Measurements from ENCODE around the gene ANXA4. TPM values are rescaled to one million over a fixed set of nuclear protein-coding genes. Genes with fewer than 3 reads are reported as not detected.
"Not testable (repeated sequence)": the region's sequence is repeated elsewhere in the genome, so short reads cannot be mapped to it uniquely, and the experiment has no call there.

ANXA4 gene
- total and polyA plus RNA-seq, 4 donors, result 75.0 to 170 (median 93.6) TPM

GRCh38 chr2:69770193-69770702 lies 28.3 kb downstream of the ANXA4 start:
- DNase-seq (no peak), ATAC-seq (ENCODE audit: insufficient read depth, low FRiP score) (peak; percentile 73)
- no peak for TF ChIP-seq CTCF (IDR thresholded peaks at IDR 0.05; ENCODE audit: control extremely low read depth, extremely low read depth)
- H3K9ac ChIP-seq (ENCODE audit: insufficient read depth in 1 of 2, low read length in 2 of 2), result no peak overlapping the region
- peak overlapping the region in 1 of 2 donors; percentile 66 for H3K27ac ChIP-seq (ENCODE audit: low read depth in 1 of 2, low read length in 1 of 2)
- peaks cover 0 to 2% (median 0%) of the 10 kb centered on the region in 4 donors for H3K36me3 ChIP-seq (ENCODE audit: control insufficient read depth in 4 of 4, insufficient read depth in 4 of 4, low read length in 4 of 4)
- no peaks in the 10 kb centered on the region for H3K27me3 ChIP-seq (ENCODE audit: control insufficient read depth in 3 of 3, insufficient read depth in 3 of 3, low read length in 2 of 3)
- 68 to 78% methylated on average over 5 of the region's 5 CpGs for WGBS, 2 donors
- no peak overlapping the region for H3K4me3 ChIP-seq
- no peaks in the 10 kb centered on the region for H3K9me3 ChIP-seq (ENCODE audit: control insufficient read depth in 4 of 4, insufficient read depth in 3 of 4, low read length in 3 of 4)
- peaks cover 1 to 29% (median 17%) of the 10 kb centered on the region in 5 donors for H3K4me1 ChIP-seq (ENCODE audit: control insufficient read depth in 5 of 5, insufficient read depth in 5 of 5, low read length in 5 of 5)

- ATAC-seq (ENCODE audit: insufficient read depth, low FRiP score) (no peak), DNase-seq (no peak)
- no peak for TF ChIP-seq CTCF (IDR thresholded peaks at IDR 0.05; ENCODE audit: control extremely low read depth, extremely low read depth)
- 88 to 92% methylated on average over 10 of the region's 10 CpGs for WGBS, 2 donors
- H3K9me3 ChIP-seq (ENCODE audit: control insufficient read depth in 4 of 4, insufficient read depth in 3 of 4, low read length in 3 of 4), result no peaks in the 10 kb centered on the region
- H3K36me3 ChIP-seq (ENCODE audit: control insufficient read depth in 4 of 4, insufficient read depth in 4 of 4, low read length in 4 of 4), result peaks cover 0 to 2% (median 0%) of the 10 kb centered on the region in 4 donors
- H3K4me1 ChIP-seq (ENCODE audit: control insufficient read depth in 5 of 5, insufficient read depth in 5 of 5, low read length in 5 of 5), result peaks cover 5 to 29% (median 17%) of the 10 kb centered on the region in 5 donors
- no peak overlapping the region for H3K9ac ChIP-seq (ENCODE audit: insufficient read depth in 1 of 2, low read length in 2 of 2)
- no peaks in the 10 kb centered on the region for H3K27me3 ChIP-seq (ENCODE audit: control insufficient read depth in 3 of 3, insufficient read depth in 3 of 3, low read length in 2 of 3)
- no peak overlapping the region for H3K4me3 ChIP-seq
- peak overlapping the region in 1 of 2 donors; percentile 66 for H3K27ac ChIP-seq (ENCODE audit: low read depth in 1 of 2, low read length in 1 of 2)
Observed at GRCh38 chr2:69770747-69771146, 28.8 kb downstream of the ANXA4 start.

GRCh38 chr2:69771461-69771860 lies 29.5 kb downstream of the ANXA4 start:
- Histone ChIP-seq H3K36me3 (ENCODE audit: control insufficient read depth in 4 of 4, insufficient read depth in 4 of 4, low read length in 4 of 4) (peaks cover 0 to 2% (median 0%) of the 10 kb centered on the region in 4 donors), H3K9me3 (ENCODE audit: control insufficient read depth in 4 of 4, insufficient read depth in 3 of 4, low read length in 3 of 4) (peaks cover 0 to 2% (median 0%) of the 10 kb centered on the region in 4 donors), H3K9ac (ENCODE audit: insufficient read depth in 1 of 2, low read length in 2 of 2) (peak overlapping the region in 1 of 2 donors; percentile 5), H3K27me3 (ENCODE audit: control insufficient read depth in 3 of 3, insufficient read depth in 3 of 3, low read length in 2 of 3) (no peaks in the 10 kb centered on the region), H3K4me1 (ENCODE audit: control insufficient read depth in 5 of 5, insufficient read depth in 5 of 5, low read length in 5 of 5) (peaks cover 5 to 28% (median 17%) of the 10 kb centered on the region in 5 donors), H3K27ac (ENCODE audit: low read depth in 1 of 2, low read length in 1 of 2) (no peak overlapping the region), H3K4me3 (no peak overlapping the region)
- ATAC-seq (ENCODE audit: insufficient read depth, low FRiP score) (no peak), DNase-seq (no peak)
- TF ChIP-seq CTCF (IDR thresholded peaks at IDR 0.05; ENCODE audit: control extremely low read depth, extremely low read depth), result no peak
- 93 to 100% methylated on average over 1 of the region's 1 CpG for WGBS, 2 donors

- peaks cover 0 to 2% (median 0%) of the 10 kb centered on the region in 4 donors for H3K9me3 ChIP-seq (ENCODE audit: control insufficient read depth in 4 of 4, insufficient read depth in 3 of 4, low read length in 3 of 4)
- DNase-seq (peak in 1 of 3 donors; percentile 45), ATAC-seq (ENCODE audit: insufficient read depth, low FRiP score) (peak; percentile 29)
- H3K27me3 ChIP-seq (ENCODE audit: control insufficient read depth in 3 of 3, insufficient read depth in 3 of 3, low read length in 2 of 3), result no peaks in the 10 kb centered on the region
- peaks cover 0 to 1% (median 0%) of the 10 kb centered on the region in 4 donors for H3K36me3 ChIP-seq (ENCODE audit: control insufficient read depth in 4 of 4, insufficient read depth in 4 of 4, low read length in 4 of 4)
- no peak overlapping the region for H3K4me3 ChIP-seq
- peaks cover 1 to 15% (median 6%) of the 10 kb centered on the region in 5 donors for H3K4me1 ChIP-seq (ENCODE audit: control insufficient read depth in 5 of 5, insufficient read depth in 5 of 5, low read length in 5 of 5)
- H3K27ac ChIP-seq (ENCODE audit: low read depth in 1 of 2, low read length in 1 of 2), result no peak overlapping the region
- TF ChIP-seq CTCF (IDR thresholded peaks at IDR 0.05; ENCODE audit: control extremely low read depth, extremely low read depth), result no peak
- H3K9ac ChIP-seq (ENCODE audit: insufficient read depth in 1 of 2, low read length in 2 of 2), result no peak overlapping the region
Observed at GRCh38 chr2:69773206-69773605, 31.3 kb downstream of the ANXA4 start.

- H3K9me3 ChIP-seq (ENCODE audit: control insufficient read depth in 4 of 4, insufficient read depth in 3 of 4, low read length in 3 of 4); H3K36me3 ChIP-seq (ENCODE audit: control insufficient read depth in 4 of 4, insufficient read depth in 4 of 4, low read length in 4 of 4); H3K9ac ChIP-seq (ENCODE audit: insufficient read depth in 1 of 2, low read length in 2 of 2); H3K27me3 ChIP-seq (ENCODE audit: control insufficient read depth in 3 of 3, insufficient read depth in 3 of 3, low read length in 2 of 3); ATAC-seq (ENCODE audit: insufficient read depth, low FRiP score); H3K4me3 ChIP-seq; DNase-seq: not testable (repeated sequence)
- Histone ChIP-seq H3K4me1 (ENCODE audit: control insufficient read depth in 5 of 5, insufficient read depth in 5 of 5, low read length in 5 of 5) (peaks cover 0 to 15% (median 8%) of the 10 kb centered on the region in 5 donors), H3K27ac (ENCODE audit: low read depth in 1 of 2, low read length in 1 of 2) (peak overlapping the region in 1 of 2 donors; percentile 71)
- 80 to 88% methylated on average over 13 of the region's 13 CpGs for WGBS, 2 donors
Observed at GRCh38 chr2:69774258-69774983, 32.5 kb downstream of the ANXA4 start.
